ENCODE measurements around the gene PRR5L. TPM values are rescaled to one million over a fixed set of nuclear protein-coding genes. Genes with fewer than 3 reads are reported as not detected.

PRR5L gene
- total RNA-seq: 3.5 and 9.6 TPM in 2 replicates

GRCh38 chr11:36295926-36296325, at the start of gene PRR5L:
PRR5L (plus strand) TSS chr11:36296288; CDS start chr11:36401122, 104,834 bp downstream.

GRCh38 chr11:36289226-36289852, 6.7 kb upstream of the PRR5L start, which contains the start of gene COMMD9:
COMMD9 (minus strand) TSS chr11:36289424; CDS start chr11:36289412, 12 bp downstream.

GRCh38 chr11:36509694-36510593, 213.9 kb downstream of the PRR5L start, which contains the start of gene TRAF6:
TRAF6 (minus strand) TSS chr11:36510272; CDS start chr11:36501515, 8,757 bp downstream.

Other genes with a start within 250 kb of the PRR5L start
- 56.8 and 63.1 TPM in 2 replicates for gene COMMD9, start 6.9 kb upstream of the PRR5L start, total RNA-seq
- gene TRAF6, start 214.0 kb downstream of the PRR5L start, total RNA-seq: 4.0 and 4.3 TPM in 2 replicates

All from myometrial cell (primary cell).